Karpas-422 (cell line): ENCODE results near the gene MCM5. TPM values are rescaled to one million over a fixed set of nuclear protein-coding genes. Genes with fewer than 3 reads are reported as not detected.

ENCODE experiments used
- DNase-seq: peaks from one replicate; pipeline ENCODE4 v3.0.0-alpha.2; 2015
- H2AFZ ChIP-seq: fragments of 200-600 bp; sonication (generic); 2 replicates; pipeline ENCODE4 v1.6.1; 2014; ENCODE audit warnings: antibody characterized with exemption, low read length, mixed read lengths
- H3K27ac ChIP-seq: fragments of 200-600 bp; sonication (generic); 2 replicates; pipeline ENCODE4 v1.5.1; 2014; ENCODE audit warnings: mild to moderate bottlenecking, low read length, moderate library complexity
- H3K27me3 ChIP-seq: fragments of 200-600 bp; sonication (generic); 2 replicates; pipeline ENCODE4 v1.6.1; 2014; ENCODE audit warnings: low read length, mixed read lengths
- H3K36me3 ChIP-seq: fragments of 200-600 bp; sonication (generic); 2 replicates; pipeline ENCODE4 v1.6.1; 2014; ENCODE audit warnings: low read length, mixed read lengths; ENCODE audit not compliant: insufficient read depth
- H3K4me1 ChIP-seq: fragments of 200-600 bp; sonication (generic); 2 replicates; pipeline ENCODE4 v1.6.1; 2014; ENCODE audit warnings: mild to moderate bottlenecking, low read length, mixed read lengths
- H3K4me2 ChIP-seq: fragments of 200-600 bp; sonication (generic); 2 replicates; pipeline ENCODE4 v1.6.1; 2014; ENCODE audit warnings: low read length, low read depth, mild to moderate bottlenecking; ENCODE audit not compliant: poor library complexity, severe bottlenecking
- H3K4me3 ChIP-seq: fragments of 200-600 bp; sonication (generic); 2 replicates; pipeline ENCODE4 v1.5.1; 2014; ENCODE audit warnings: mild to moderate bottlenecking, antibody characterized with exemption, low read length, mixed read lengths
- H3K79me2 ChIP-seq: fragments of 200-600 bp; sonication (generic); 2 replicates; pipeline ENCODE4 v1.6.1; 2014; ENCODE audit warnings: mild to moderate bottlenecking, low read length, mixed read lengths
- H3K9ac ChIP-seq: fragments of 200-600 bp; sonication (generic); 2 replicates; pipeline ENCODE4 v1.6.0; 2014; ENCODE audit warnings: low read length
- H3K9me2 ChIP-seq: fragments of 200-600 bp; sonication (generic), shearing (Covaris generic); replicated peaks from 2 replicates; pipeline ENCODE4 v1.6.0; 2014; ENCODE audit warnings: mild to moderate bottlenecking, low read length, moderate library complexity; ENCODE audit not compliant: insufficient read depth
- H3K9me3 ChIP-seq: fragments of 300-700, 200-600 bp; sonication (generic); 2 replicates; pipeline ENCODE4 v1.6.1; 2014; ENCODE audit warnings: low read length, mixed read lengths
- H4K20me1 ChIP-seq: fragments of 200-600 bp; sonication (generic); 2 replicates; pipeline ENCODE4 v1.6.1; 2014; ENCODE audit warnings: mild to moderate bottlenecking, antibody characterized with exemption, low read length, low read depth; ENCODE audit not compliant: insufficient read depth
- total RNA-seq: library from RNA; depleted of rRNA; stranded (reverse); fragments of >200 nt; shearing (Covaris generic); gene quantifications from 2 replicates; pipeline ENCODE4 v1.2.3, GENCODE V29; 2014; ENCODE audit warnings: low replicate concordance

Gene MCM5
- total RNA-seq, 1 experiment from 2014 or later = 83.7 TPM

DNA sequence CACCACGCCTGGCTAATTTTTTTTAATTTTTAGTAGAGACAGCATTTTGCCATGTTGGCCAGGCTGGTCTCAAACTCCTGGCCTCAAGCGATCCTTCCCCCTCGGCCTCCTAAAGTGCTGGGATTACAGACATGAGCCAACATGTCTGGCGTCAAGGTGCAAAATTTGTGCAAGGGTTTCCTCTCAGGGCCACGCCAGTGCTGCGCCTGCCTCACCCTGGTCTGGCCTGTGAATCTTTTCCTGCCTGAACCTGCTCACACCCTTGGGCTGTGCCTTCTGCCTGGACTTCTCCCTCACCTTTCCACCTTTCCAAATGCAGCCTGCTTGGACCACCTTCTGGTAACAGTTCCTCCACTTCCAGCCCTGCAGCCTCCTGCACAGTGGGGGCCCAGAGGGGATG is 43.4 kb downstream of the MCM5 start:
- no peak for DNase-seq
- Histone ChIP-seq H3K36me3 (no peaks in the 10 kb centered on the region), H3K4me2 (no peak overlapping the region)

DNA sequence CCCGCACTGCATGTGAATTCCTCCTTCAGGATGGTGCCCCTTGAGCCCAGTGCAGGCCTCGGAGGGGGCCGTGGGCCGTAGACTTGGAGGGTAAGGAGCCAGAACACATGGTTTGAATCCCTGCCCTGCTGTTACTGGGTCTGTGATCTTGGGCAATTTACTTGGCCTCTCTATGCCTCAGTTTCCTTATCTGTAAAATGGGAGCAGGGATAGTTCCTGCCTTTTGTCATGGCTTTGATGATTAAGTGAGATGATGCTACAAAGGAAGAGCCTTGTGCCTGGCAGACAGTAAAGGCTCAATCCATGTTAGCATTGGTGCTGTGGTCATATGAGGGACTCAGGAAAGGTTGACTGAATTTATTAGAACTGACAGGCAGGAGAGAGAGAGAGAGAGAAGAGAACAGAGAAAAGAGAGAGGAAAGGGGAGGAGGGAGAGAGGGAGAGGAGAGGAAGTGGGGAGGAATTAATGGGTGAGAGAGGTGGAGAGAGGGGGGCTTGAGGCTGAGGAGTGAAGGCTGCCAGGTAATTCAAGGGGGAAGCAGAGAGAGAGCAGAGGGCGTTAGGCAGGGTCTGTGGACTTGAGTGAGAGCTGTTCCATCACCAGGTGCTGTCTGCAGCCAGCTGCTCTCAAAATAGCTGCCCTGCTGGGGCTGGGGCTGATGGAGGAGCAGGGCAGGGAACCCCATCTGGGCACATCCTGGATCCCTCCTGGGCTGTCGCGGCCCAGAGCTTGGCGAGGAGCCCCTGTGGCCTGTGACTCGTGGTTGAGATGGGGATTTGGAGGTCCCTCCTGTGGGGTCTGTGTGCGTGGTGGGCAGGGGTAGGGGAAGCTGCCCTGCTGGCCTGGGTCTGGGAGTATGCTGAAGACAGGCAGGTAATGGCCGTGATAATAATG is 44.1 kb downstream of the MCM5 start:
- Histone ChIP-seq H3K4me2 (no peak overlapping the region), H3K9me3 (no peaks in the 10 kb centered on the region), H3K27ac (no peak overlapping the region), H2AFZ (no peak overlapping the region), H3K4me3 (no peak overlapping the region), H3K9me2 (no peaks in the 10 kb centered on the region), H3K4me1 (no peaks in the 10 kb centered on the region), H3K79me2 (no peaks in the 10 kb centered on the region), H4K20me1 (no peaks in the 10 kb centered on the region), H3K9ac (no peak overlapping the region), H3K27me3 (no peaks in the 10 kb centered on the region), H3K36me3 (no peaks in the 10 kb centered on the region)
- no peak for DNase-seq

More for the DNA sequence above, 43.4 kb downstream of the MCM5 start:
- no peaks in the 10 kb centered on the region for H3K9me2 ChIP-seq
- H3K27me3 ChIP-seq = no peaks in the 10 kb centered on the region
- no peak overlapping the region for H3K4me3 ChIP-seq
- no peak overlapping the region for H3K9ac ChIP-seq
- H3K27ac ChIP-seq = no peak overlapping the region
- H2AFZ ChIP-seq = no peak overlapping the region
- H3K9me3 ChIP-seq = no peaks in the 10 kb centered on the region
- H4K20me1 ChIP-seq = no peaks in the 10 kb centered on the region
- H3K4me1 ChIP-seq = no peaks in the 10 kb centered on the region
- H3K79me2 ChIP-seq = no peaks in the 10 kb centered on the region

DNA sequence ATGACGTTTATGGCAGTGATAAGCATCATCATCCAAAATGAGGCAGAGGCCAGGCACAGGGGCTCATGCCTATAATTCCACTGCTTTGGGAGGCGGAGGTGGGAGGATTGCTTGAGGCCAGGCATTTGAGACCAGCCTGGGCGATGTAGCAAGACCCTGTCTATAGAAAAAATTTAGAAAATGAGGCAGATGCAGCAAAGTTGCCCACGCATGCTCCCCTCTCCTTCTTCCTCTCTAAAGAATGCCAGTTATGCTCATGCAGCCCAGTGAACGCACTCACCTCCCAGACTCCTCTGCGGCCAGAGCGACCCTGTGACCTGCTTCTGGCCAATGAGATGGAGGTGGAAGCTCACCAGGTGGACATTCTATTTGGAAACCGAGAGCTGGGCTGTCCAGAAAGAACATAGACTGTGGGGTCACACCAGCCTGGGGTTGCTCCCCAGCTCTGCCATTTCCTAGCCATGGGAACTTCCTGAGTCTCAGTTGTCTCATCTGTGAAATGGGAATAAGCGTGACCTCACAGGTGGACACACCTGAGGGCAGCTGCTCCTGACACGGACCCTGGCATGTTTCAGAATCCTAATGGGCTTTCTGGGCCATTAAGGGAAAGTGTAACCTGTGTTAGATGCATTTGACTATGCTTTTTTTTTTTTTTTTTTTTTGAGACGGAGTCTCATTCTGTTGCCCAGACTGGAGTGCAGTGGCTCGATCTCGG is 44.9 kb downstream of the MCM5 start:
- H3K4me3 ChIP-seq = no peak overlapping the region
- H2AFZ ChIP-seq = no peak overlapping the region
- no peaks in the 10 kb centered on the region for H3K27me3 ChIP-seq
- H3K9ac ChIP-seq = no peak overlapping the region
- no peak overlapping the region for H3K27ac ChIP-seq
- H3K4me1 ChIP-seq = no peaks in the 10 kb centered on the region
- no peak overlapping the region for H3K4me2 ChIP-seq
- no peaks in the 10 kb centered on the region for H3K9me2 ChIP-seq
- no peaks in the 10 kb centered on the region for H3K79me2 ChIP-seq
- no peaks in the 10 kb centered on the region for H3K9me3 ChIP-seq
- H3K36me3 ChIP-seq = no peaks in the 10 kb centered on the region
- H4K20me1 ChIP-seq = no peaks in the 10 kb centered on the region
- DNase-seq = no peak

DNA sequence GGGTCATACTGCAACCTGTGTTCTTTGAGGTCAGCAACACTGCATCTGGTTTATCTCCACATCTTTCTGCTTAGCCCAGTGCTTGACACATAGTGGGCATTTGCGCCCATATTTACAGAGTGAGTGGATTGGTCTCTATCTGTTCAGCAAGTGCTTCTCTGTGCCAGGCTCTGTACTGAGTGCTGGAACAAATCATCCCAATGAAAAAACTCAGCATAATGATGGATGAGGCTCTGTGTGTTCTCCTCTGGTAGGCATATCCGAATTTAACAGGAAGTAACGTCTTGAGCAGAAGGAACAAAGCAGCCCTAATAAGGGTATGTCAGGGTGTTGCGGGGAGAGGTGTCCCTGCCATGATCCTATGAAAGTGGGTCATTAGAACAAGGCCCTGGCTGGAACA is 46.0 kb downstream of the MCM5 start:
- Histone ChIP-seq H3K79me2 (no peaks in the 10 kb centered on the region), H3K4me2 (no peak overlapping the region), H3K9ac (no peak overlapping the region), H3K9me2 (no peaks in the 10 kb centered on the region), H2AFZ (no peak overlapping the region), H3K36me3 (no peaks in the 10 kb centered on the region), H4K20me1 (no peaks in the 10 kb centered on the region), H3K4me3 (no peak overlapping the region), H3K9me3 (no peaks in the 10 kb centered on the region), H3K27ac (no peak overlapping the region), H3K27me3 (no peaks in the 10 kb centered on the region), H3K4me1 (no peaks in the 10 kb centered on the region)
- DNase-seq = no peak

DNA sequence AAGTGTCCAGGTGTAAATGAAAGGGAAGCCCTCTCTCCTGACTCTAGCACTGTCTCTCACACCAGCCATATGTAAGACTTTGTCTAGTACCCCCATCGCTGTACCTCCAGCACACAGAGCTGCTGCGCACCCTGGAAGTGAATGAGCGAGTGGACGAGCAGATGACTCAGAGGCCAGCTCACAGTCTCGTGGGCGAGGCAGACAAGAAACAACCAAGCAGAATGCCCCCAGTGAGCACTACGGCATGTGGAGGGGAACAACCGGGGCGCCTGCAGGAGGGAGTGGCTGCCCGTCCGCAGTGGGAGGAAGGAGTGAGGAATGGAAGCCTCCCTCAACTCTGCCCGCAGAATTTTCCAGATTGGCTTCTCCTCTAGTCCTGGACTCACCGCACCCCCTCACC is 46.4 kb downstream of the MCM5 start:
- H3K9ac ChIP-seq = no peak overlapping the region
- H3K36me3 ChIP-seq = no peaks in the 10 kb centered on the region
- no peaks in the 10 kb centered on the region for H3K9me3 ChIP-seq
- no peak overlapping the region for H3K4me3 ChIP-seq
- H4K20me1 ChIP-seq = no peaks in the 10 kb centered on the region
- no peak overlapping the region for H3K4me2 ChIP-seq
- no peaks in the 10 kb centered on the region for H3K79me2 ChIP-seq
- H3K27ac ChIP-seq = no peak overlapping the region
- H3K9me2 ChIP-seq = no peaks in the 10 kb centered on the region
- H2AFZ ChIP-seq = no peak overlapping the region
- H3K27me3 ChIP-seq = no peaks in the 10 kb centered on the region
- no peaks in the 10 kb centered on the region for H3K4me1 ChIP-seq
- no peak for DNase-seq

DNA sequence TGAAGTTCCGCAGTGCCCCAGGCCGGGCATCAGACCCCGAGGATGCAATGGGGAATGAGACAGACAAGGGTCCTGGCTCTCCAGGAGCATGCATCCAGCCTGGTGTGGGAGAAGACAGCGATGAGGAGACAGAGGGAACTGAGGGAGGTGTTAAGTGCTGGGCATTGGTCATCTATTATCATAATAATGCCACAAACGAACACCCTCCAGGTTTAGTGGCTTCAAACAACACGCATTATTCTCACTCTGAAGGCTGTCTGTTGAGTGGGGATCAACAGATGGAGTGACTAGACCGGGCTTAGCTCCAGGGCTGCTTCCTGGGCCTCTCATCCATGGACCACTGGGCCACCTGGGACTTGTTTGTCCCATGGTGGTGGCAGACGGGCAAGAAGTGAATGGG is 48.6 kb downstream of the MCM5 start:
- Histone ChIP-seq H3K36me3 (no peaks in the 10 kb centered on the region), H3K4me2 (no peak overlapping the region), H3K9me3 (no peaks in the 10 kb centered on the region), H3K79me2 (no peaks in the 10 kb centered on the region), H3K9ac (no peak overlapping the region), H3K4me3 (no peak overlapping the region), H3K9me2 (no peaks in the 10 kb centered on the region), H3K27me3 (no peaks in the 10 kb centered on the region), H3K27ac (no peak overlapping the region), H4K20me1 (no peaks in the 10 kb centered on the region), H2AFZ (no peak overlapping the region), H3K4me1 (no peaks in the 10 kb centered on the region)
- no peak for DNase-seq

DNA sequence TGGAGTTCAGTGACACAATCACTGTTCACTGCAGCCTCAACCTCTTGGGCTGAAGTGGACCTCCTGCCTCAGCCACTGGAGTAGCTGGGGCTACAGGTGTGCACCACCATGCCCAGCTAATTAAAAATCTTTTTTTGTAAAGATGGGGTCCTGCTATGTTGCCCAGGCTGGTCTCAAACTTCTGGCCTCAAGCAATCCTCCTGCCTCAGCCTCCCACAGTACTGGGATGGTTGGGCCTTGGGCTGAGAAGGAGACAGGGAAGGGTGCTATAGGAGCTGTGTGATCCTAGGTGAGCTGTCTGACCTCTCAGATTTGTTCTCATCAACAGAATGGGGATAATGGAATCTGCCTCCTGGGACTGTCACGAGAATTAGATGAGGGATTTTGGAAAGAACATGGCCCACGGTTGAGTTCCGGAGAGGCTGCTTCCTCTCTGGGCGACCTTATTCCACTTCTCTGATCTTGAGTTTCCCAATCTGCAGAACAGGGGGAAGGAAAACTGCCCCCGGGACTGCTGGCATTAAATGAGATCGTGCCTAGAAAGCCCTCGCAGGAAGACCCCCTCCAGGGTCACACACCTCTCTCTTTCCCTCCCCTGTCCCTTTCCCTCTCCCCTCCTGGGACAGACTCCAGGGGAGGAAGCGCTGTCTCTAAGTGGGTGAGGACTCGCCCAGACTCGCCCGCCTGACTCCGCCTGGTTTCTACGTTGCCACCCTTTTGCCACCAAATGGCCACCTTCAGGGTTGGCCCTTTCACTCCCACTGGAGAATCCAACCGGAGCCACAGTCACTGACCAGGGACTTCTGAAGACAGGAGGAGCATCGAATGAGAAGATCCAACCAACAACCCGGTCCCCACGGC is 50.1 kb downstream of the MCM5 start:
- H3K79me2 ChIP-seq = no peaks in the 10 kb centered on the region
- H2AFZ ChIP-seq = no peak overlapping the region
- H3K4me3 ChIP-seq = no peak overlapping the region
- H3K36me3 ChIP-seq = no peaks in the 10 kb centered on the region
- H3K9me3 ChIP-seq = no peaks in the 10 kb centered on the region
- H3K27me3 ChIP-seq = no peaks in the 10 kb centered on the region
- no peaks in the 10 kb centered on the region for H3K9me2 ChIP-seq
- no peaks in the 10 kb centered on the region for H4K20me1 ChIP-seq
- no peak overlapping the region for H3K9ac ChIP-seq
- no peaks in the 10 kb centered on the region for H3K4me1 ChIP-seq
- DNase-seq = no peak
- no peak overlapping the region for H3K4me2 ChIP-seq
- H3K27ac ChIP-seq = no peak overlapping the region
